ENCODE measurements around the gene CARMIL3. TPM values are rescaled to one million over a fixed set of nuclear protein-coding genes. Genes with fewer than 3 reads are reported as not detected.

Gene CARMIL3
- polyA plus RNA-seq, 1 donor from 2014 or later, result 43.6 TPM

- Histone ChIP-seq H3K27me3 (ENCODE audit: insufficient read depth, low read depth, low read length) (peaks cover 10% of the 10 kb centered on the region), H3K9ac (ENCODE audit: low read length) (no peak overlapping the region), H3F3A (ENCODE audit: insufficient read depth, low read length, poor library complexity, severe bottlenecking) (no peaks in the 10 kb centered on the region), H3K4me2 (ENCODE audit: low read length) (no peak overlapping the region), H2AFZ (ENCODE audit: low read depth, low read length) (no peak overlapping the region), H3K79me2 (replicated peaks; ENCODE audit: insufficient read depth, low read length) (no peaks in the 10 kb centered on the region), H4K20me1 (ENCODE audit: insufficient read depth) (no peaks in the 10 kb centered on the region), H3K36me3 (ENCODE audit: insufficient read depth, low read length) (no peaks in the 10 kb centered on the region), H3K9me2 (ENCODE audit: insufficient read depth, low read length) (no peaks in the 10 kb centered on the region), H3K9me3 (ENCODE audit: low read length) (no peaks in the 10 kb centered on the region), H3K4me3 (ENCODE audit: low read length) (no peak overlapping the region), H3K27ac (ENCODE audit: low read length) (no peak overlapping the region)
- TF ChIP-seq EP300 (conservative IDR thresholded peaks at IDR 0.05; ENCODE audit: poor library complexity, severe bottlenecking) (no peak), MXI1 (conservative IDR thresholded peaks at IDR 0.05; ENCODE audit: poor library complexity, severe bottlenecking) (no peak), CTCF (IDR thresholded peaks at IDR 0.05; ENCODE audit: poor library complexity, severe bottlenecking) (no peak), EZH2 (IDR thresholded peaks at IDR 0.05; ENCODE audit: borderline replicate concordance, insufficient read depth, low read length, poor library complexity, severe bottlenecking) (no peak)
Observed at GRCh38 chr14:24098927-24099813, 47.4 kb downstream of the CARMIL3 start.

GRCh38 chr14:24100197-24100981 lies 48.6 kb downstream of the CARMIL3 start:
- Histone ChIP-seq H3F3A (ENCODE audit: insufficient read depth, low read length, poor library complexity, severe bottlenecking) (no peaks in the 10 kb centered on the region), H3K4me2 (ENCODE audit: low read length) (no peak overlapping the region), H3K27me3 (ENCODE audit: insufficient read depth, low read depth, low read length) (no peaks in the 10 kb centered on the region), H4K20me1 (ENCODE audit: insufficient read depth) (no peaks in the 10 kb centered on the region), H3K4me3 (ENCODE audit: low read length) (no peak overlapping the region), H3K9me2 (ENCODE audit: insufficient read depth, low read length) (no peaks in the 10 kb centered on the region), H2AFZ (ENCODE audit: low read depth, low read length) (no peak overlapping the region), H3K27ac (ENCODE audit: low read length) (no peak overlapping the region), H3K36me3 (ENCODE audit: insufficient read depth, low read length) (no peaks in the 10 kb centered on the region), H3K9me3 (ENCODE audit: low read length) (no peaks in the 10 kb centered on the region), H3K79me2 (replicated peaks; ENCODE audit: insufficient read depth, low read length) (no peaks in the 10 kb centered on the region), H3K9ac (ENCODE audit: low read length) (no peak overlapping the region)
- no peak for TF ChIP-seq MXI1 (conservative IDR thresholded peaks at IDR 0.05; ENCODE audit: poor library complexity, severe bottlenecking)
- TF ChIP-seq EZH2 (IDR thresholded peaks at IDR 0.05; ENCODE audit: borderline replicate concordance, insufficient read depth, low read length, poor library complexity, severe bottlenecking), result no peak
- no peak for TF ChIP-seq TAF1 (IDR thresholded peaks at IDR 0.05; ENCODE audit: low read depth)
- no peak for TF ChIP-seq REST (IDR thresholded peaks at IDR 0.05; ENCODE audit: borderline replicate concordance)

Measured in neural cell (in vitro differentiated cells).